ENCODE results near the gene ENPP3.

- TF ChIP-seq, protein P1, sequence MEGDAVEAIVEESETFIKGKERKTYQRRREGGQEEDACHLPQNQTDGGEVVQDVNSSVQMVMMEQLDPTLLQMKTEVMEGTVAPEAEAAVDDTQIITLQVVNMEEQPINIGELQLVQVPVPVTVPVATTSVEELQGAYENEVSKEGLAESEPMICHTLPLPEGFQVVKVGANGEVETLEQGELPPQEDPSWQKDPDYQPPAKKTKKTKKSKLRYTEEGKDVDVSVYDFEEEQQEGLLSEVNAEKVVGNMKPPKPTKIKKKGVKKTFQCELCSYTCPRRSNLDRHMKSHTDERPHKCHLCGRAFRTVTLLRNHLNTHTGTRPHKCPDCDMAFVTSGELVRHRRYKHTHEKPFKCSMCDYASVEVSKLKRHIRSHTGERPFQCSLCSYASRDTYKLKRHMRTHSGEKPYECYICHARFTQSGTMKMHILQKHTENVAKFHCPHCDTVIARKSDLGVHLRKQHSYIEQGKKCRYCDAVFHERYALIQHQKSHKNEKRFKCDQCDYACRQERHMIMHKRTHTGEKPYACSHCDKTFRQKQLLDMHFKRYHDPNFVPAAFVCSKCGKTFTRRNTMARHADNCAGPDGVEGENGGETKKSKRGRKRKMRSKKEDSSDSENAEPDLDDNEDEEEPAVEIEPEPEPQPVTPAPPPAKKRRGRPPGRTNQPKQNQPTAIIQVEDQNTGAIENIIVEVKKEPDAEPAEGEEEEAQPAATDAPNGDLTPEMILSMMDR (IDR thresholded peaks at IDR 0.05 in 2 of 3, conservative IDR thresholded peaks at IDR 0.05 in 1 of 3; ENCODE audit: insufficient read depth in 2 of 3, low read depth in 1 of 3, low read length in 3 of 3), result no peak
- TF ChIP-seq SREBF2 (CRISPR knock-in tag; IDR thresholded peaks at IDR 0.05) (no peak), ZNF551 (CRISPR knock-in tag; IDR thresholded peaks at IDR 0.05) (no peak), BRCA1 (IDR thresholded peaks at IDR 0.05) (no peak), BRCA1 (CRISPR knock-in tag; IDR thresholded peaks at IDR 0.05) (no peak), NONO (IDR thresholded peaks at IDR 0.05; ENCODE audit: low read depth in 2 of 2, low read length in 1 of 2) (no peak), FIP1L1 (IDR thresholded peaks at IDR 0.05; ENCODE audit: low read depth, low read length, poor library complexity, severe bottlenecking) (no peak), YY1 (IDR thresholded peaks at IDR 0.05; ENCODE audit: borderline replicate concordance in 1 of 3, control insufficient read depth in 1 of 3, extremely low read depth in 1 of 3, insufficient read depth in 3 of 3, insufficient read length in 1 of 3, insufficient replicate concordance in 2 of 3, low read depth in 1 of 3, low read length in 2 of 3) (no peak), SRSF9 (IDR thresholded peaks at IDR 0.05; ENCODE audit: borderline replicate concordance, low read depth, low read length) (no peak), ZNF184 (CRISPR knock-in tag; IDR thresholded peaks at IDR 0.05) (no peak), TRIM28 (IDR thresholded peaks at IDR 0.05) (no peak)
- TF ChIP-seq, protein P2, sequence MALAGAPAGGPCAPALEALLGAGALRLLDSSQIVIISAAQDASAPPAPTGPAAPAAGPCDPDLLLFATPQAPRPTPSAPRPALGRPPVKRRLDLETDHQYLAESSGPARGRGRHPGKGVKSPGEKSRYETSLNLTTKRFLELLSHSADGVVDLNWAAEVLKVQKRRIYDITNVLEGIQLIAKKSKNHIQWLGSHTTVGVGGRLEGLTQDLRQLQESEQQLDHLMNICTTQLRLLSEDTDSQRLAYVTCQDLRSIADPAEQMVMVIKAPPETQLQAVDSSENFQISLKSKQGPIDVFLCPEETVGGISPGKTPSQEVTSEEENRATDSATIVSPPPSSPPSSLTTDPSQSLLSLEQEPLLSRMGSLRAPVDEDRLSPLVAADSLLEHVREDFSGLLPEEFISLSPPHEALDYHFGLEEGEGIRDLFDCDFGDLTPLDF (CRISPR knock-in tag; IDR thresholded peaks at IDR 0.05), result no peak
These were observed 108.4 kb downstream of the ENPP3 start for GRCh38 chr6:131745476-131745875.
